Activated CD4-positive, alpha-beta T cell treated with anti-CD3 and anti-CD28 coated beads for 24 hours (primary cell): ENCODE measurements around the gene RCOR1.
A peak's percentile ranks its signal among the peaks of the same experiment; 100 is the strongest.
"Not testable (repeated sequence)": the region's sequence is repeated elsewhere in the genome, so short reads cannot be mapped to it uniquely, and the experiment has no call there.

Experiments used
- DNase-seq, 2 donors: peaks; one replicate each; pipeline ENCODE4 v3.0.0-alpha.2; 2020; ENCODE audit warnings: low read depth in 2 of 2

The RCOR1 gene

DNA sequence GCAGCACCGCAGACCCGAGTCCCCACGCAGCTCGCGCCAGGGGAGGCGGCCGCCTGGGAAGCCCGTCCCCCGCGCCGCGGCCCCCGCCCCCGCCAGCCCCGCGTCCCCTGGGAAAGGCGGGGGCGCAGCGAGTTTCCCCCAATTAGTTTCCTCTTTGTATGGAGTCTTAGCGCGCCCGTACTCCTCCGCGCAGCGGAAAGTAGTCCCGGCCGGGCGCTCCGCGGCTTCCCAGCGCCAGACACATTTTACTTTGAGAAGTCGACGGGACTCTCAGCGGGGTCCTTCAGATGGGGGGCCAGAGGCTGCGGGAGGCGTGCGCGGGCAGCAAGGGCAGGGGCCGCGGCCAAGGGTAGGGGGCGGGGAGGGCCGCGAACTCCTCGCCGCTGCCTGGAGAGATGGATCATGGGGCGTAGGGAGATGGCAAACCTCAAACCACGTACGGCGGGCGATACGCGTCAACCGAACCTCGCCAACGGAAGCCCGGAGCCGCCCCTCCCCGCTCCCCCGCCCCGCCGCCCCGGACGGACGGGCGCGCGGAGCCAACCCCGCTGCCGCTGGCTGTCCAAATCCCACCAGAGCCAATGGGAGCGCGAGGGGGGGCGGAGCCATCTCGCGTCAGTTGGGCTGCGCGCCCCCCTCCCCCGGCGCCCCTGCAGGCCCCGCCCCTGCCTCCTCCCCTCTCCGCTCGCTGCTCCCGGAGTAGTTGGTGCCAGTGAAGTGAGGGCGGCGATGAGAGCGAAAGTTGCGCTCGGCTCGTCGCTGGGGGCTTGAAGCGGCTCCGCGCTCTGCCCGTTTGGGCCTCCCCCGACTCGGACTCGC lies at the start of gene RCOR1:
Gene RCOR1, plus strand, starts transcription at position 706 of the 819 bp plus-strand sequence. CDS start 238 bp downstream, outside the sequence.
- DNase-seq: peak; percentile 97 to 98

DNA sequence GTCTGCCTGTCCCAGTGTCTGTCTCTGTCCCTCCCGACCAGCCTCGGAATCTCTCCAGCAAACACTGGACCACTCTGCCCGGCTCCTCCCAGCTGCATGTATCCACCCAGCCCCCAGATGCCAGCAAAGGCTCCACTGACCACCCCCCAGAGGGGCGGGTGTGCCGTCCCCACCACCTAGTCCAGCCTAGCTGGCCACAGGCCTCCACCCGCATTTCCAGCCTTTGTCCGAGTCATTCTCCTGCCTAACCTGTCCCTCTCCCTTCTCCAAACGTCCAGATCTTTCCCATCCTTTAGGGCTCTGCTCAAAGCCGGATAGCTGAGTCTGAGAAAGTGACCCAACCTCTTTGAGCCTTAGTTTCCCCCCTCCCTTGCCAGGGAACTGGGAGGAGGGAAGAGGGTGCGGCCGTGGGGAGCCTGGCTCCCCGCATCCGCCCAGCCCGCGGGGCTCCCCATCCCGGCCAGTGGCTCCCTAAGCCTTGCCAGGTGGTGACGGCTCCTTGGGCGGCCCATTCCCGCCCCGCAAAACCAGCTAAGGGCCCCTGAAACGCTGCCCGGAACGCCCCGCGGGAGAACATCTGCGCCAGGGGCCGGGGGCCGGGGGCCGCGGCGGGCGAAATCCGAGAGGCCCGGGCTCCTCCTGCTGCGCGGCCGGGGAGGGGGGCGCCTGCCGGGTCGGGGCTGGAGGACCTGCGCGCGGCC lies 48.3 kb upstream of the RCOR1 start:
- DNase-seq: no peak

DNA sequence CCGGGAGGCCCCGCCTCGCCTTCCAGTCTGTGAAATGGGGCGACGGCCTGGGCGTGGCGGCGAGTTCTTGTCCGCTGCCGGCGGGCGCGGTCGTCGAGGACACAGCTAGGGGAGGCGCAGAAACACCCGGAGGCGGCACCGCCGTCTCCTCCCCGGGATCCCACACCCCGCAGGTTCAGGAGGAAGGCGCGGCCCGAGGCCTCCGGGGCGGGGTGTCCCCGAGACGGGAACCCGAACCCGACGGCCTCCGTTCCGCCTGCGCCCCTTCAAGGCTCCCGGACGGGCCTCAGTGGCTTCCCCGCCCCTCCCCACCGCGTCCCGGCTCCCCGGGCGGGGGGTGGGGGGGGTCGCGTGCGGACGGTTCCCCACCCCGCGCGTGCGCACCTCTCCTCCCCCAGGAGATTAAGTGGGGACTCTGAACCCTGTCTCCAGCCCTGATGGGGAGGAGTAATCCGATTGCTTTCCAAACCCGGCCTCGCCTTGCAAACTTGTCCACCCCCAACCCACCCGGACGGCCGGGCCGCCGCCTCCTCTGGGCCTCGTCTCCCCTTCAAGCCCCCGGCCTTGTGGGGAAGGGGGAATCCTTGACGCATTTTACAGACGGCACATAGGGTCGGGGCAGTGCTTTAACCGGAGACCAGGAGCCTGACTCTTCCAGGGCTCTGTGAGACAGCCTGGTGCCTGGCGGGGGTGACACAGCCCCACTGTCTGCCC lies 47.5 kb upstream of the RCOR1 start:
- no peak for DNase-seq

- DNase-seq: no peak
Observed at GRCh38 chr14:102545461-102546265, 46.8 kb upstream of the RCOR1 start.

- no peak for DNase-seq
Observed at GRCh38 chr14:102548616-102549240, 43.7 kb upstream of the RCOR1 start.

- DNase-seq: not testable (repeated sequence)
Observed at GRCh38 chr14:102550927-102551401, 41.5 kb upstream of the RCOR1 start.

DNA sequence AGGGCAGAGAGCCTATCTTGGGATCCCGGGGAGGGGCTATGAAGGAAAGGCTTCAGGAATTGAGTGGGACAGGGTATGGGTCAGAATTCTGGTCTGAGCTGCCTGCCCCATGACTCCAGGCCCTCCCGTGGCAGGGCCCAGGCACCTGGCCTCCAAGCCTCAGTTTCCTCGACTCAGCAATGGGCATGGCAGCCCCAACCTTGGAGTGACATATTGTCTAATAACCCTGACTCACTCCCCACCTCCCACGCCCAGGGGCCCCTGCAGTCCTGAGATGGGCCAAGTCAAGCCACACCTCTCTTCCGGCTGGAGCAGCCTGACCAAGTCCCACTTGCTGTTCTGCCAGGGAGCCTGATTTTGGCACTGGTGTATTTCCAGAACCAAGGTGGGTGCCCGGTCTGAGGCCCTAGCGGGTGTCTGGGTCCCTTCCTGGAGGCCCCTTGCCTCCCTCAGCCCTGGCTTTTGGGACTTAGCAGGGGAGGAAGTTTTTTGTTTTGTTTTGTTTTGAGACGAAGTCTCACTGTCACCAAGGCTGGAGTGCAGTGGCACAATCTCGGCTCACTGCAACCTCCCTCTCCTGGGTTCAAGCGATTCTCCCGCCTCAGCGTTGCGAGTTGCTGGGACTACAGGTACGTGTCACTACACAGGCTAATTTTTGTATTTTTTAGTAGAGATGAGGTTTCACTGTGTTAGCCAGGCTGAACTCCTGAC lies 40.3 kb upstream of the RCOR1 start:
- peak in 1 of 2 donors; percentile 20 for DNase-seq

DNA sequence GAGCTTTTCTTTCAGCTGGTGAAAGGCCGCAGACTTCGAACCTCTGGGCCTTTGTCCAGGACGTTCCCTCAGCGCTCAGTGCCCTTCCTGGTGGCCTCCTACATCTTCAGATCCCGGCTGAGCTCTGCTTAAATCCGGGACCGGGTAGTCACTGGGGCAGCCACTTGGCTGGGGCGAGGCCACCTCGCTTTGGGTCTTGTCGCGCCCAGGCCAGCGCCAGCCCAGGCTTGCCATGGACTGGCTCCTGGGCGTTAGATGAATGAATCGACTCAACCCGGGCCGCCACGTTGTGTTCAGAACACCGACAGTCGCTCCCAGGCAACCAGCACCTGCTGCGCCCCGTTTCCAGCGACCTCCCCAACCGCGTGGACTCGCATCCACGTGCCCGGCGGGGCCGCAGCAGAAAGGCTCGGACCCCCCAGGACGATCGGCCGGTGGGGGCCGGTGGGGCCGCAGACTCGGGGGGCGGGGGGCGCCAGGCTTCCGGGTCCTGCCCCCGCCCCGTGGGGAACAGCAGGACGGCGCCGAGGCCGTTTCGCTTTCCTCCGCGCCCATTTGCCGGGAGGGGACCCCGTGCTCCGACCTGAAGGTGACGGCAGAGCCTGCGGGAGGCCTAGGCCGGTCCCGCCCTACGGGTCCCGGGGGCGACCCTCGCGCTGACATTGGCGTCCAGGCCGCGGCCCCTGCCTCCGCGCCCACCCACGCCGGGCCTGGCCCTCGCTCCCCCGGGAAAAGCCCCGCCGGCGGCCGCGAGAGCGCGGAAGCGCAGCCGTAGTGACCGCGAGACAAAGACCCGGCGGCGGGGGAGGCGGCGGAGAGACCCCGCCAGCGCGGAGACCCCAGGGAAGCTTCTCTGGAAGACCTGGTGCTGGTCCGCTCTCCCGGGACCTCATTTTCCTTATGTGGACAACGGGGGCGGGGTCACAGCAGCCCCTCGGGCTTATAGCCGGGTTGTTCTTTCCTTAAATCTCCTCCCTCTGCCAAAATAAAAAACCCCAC lies 37.3 kb upstream of the RCOR1 start:
- DNase-seq: peak; percentile 27 to 39

GRCh38 chr14:102556098-102556677 lies 36.3 kb upstream of the RCOR1 start:
- DNase-seq: no peak

GRCh38 chr14:102557434-102558226 lies 34.8 kb upstream of the RCOR1 start:
- no peak for DNase-seq

GRCh38 chr14:102558556-102558955 lies 33.9 kb upstream of the RCOR1 start:
- DNase-seq: no peak

- DNase-seq: no peak
Observed at GRCh38 chr14:102560458-102561261, 31.8 kb upstream of the RCOR1 start.

DNA sequence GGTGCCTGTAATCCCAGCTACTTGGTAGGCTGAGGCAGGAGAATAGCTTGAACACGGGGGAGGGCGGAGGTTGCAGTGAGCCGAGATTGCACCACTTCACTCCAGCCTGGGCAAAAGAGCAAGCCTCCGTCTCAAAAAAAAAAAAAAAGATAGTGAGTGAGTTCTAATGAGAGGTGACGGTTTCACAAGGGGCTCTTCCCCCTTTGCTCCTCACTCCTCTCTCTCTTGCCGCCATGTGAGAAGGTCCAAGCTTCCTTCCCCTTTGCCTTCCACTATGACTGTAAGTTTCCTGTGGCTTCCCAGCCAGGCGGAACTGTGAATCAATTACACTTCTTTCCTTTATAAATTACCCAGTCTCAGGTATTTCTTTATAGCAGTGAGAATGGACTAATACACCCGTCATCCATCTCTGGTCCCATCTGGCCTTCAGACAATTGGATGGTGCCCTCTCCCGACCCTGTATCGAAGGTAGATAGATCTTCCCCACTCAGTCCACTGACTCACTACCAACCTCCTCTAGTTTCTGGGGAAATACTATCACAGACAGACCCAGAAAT lies 27.0 kb upstream of the RCOR1 start:
- DNase-seq: no peak

DNA sequence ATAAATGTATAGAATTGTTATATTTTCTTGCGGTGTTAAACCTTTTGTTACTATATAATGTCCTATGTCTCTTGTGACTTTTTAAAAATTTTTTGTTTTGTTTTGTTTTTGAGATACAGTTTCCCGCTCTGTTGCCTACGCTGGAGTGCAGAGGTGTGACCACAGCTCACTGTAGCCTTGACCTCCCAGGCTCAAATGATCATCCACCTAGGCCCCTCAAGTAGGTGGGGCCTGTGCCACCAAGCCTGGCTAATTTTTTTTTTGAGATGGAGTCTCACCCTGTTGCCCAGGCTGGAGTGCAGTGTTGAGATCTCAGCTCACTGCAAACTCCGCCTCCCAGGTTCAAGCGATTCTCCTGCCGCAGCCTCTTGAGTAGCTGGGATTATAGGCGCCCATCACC lies 26.5 kb upstream of the RCOR1 start:
- no peak for DNase-seq

DNA sequence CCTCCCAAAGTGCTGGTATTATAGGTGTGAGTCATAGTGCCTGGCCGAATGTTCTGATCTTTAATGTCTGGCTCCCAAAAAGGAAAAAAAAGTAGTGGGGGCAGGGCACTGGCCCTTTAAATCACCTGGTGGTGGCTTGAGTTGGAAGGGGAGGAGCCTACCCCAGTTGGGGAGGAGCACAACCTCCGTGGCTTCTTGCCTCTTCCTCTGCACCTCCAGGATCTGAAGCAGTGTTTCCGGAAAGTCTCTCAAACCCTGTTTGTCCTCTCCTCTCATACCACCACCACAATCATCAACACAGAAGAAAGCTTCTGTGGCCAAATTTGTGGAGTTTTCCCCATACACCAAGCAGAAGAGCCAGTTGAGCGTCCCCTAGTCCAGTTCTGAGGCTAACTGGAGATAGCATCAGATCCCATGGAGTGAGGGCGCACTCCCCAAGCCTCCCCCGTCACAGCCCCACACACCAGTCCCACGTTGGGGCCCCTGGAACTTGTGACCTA lies 24.3 kb upstream of the RCOR1 start:
- DNase-seq: peak; percentile 23 to 47

- no peak for DNase-seq
Observed at GRCh38 chr14:102570334-102570995, 22.0 kb upstream of the RCOR1 start.
